ENCODE results near the gene ANKRD13D.
A peak's percentile ranks its signal among the peaks of the same experiment; 100 is the strongest.

Gene ANKRD13D

GRCh38 chr11:67322049-67322448 is 32.9 kb downstream of the ANKRD13D start:
- DNase-seq = no peak

- DNase-seq = no peak
Observed at GRCh38 chr11:67323526-67323925, 34.4 kb downstream of the ANKRD13D start.

GRCh38 chr11:67332081-67332691 is 43.1 kb downstream of the ANKRD13D start:
- DNase-seq = no peak

GRCh38 chr11:67337257-67337656 is 48.2 kb downstream of the ANKRD13D start:
- DNase-seq = no peak

- no peak for DNase-seq
Observed at GRCh38 chr11:67344264-67344663, 55.2 kb downstream of the ANKRD13D start.

- no peak for DNase-seq
Observed at GRCh38 chr11:67345247-67345919, 56.3 kb downstream of the ANKRD13D start.

GRCh38 chr11:67345920-67346819 is 57.1 kb downstream of the ANKRD13D start:
- DNase-seq = no peak

- peak; percentile 30 for DNase-seq
Observed at GRCh38 chr11:67347964-67348749, 59.1 kb downstream of the ANKRD13D start.

GRCh38 chr11:67349036-67349435 is 59.9 kb downstream of the ANKRD13D start:
- no peak for DNase-seq

GRCh38 chr11:67349457-67349856 is 60.4 kb downstream of the ANKRD13D start:
- DNase-seq = no peak

- no peak for DNase-seq
Observed at GRCh38 chr11:67349928-67350465, 60.9 kb downstream of the ANKRD13D start.

- DNase-seq = peak; percentile 26
Observed at GRCh38 chr11:67351275-67352005, 62.3 kb downstream of the ANKRD13D start.
